ENCODE measurements around the gene DLGAP1. TPM values are rescaled to one million over a fixed set of nuclear protein-coding genes. Genes with fewer than 3 reads are reported as not detected.

The DLGAP1 gene
- total RNA-seq, 1 donor from 2014 or later, result 11.5 TPM

- H3K9me3 Mint-ChIP-seq, result peaks cover 9% of the 10 kb centered on the region
These were observed 713.8 kb downstream of the DLGAP1 start for GRCh38 chr18:3741333-3741732.

GRCh38 chr18:3728704-3729437, 726.2 kb downstream of the DLGAP1 start:
- H3K27me3 Mint-ChIP-seq (ENCODE audit: low read depth), result no peaks in the 10 kb centered on the region
- no peak overlapping the region for H3K4me3 Mint-ChIP-seq
- H3K9me3 Mint-ChIP-seq, result no peaks in the 10 kb centered on the region
- no peak for TF ChIP-seq CTCF (conservative IDR thresholded peaks at IDR 0.05)
- no peaks in the 10 kb centered on the region for H3K4me1 Mint-ChIP-seq
- peaks cover 6% of the 10 kb centered on the region for H3K36me3 Mint-ChIP-seq (ENCODE audit: low read depth)
- no peak overlapping the region for H3K27ac Mint-ChIP-seq (ENCODE audit: unreplicated experiment)
- no peak for DNase-seq (ENCODE audit: low read depth, low spot score)

More at GRCh38 chr18:3741333-3741732, 713.8 kb downstream of the DLGAP1 start:
- Mint-ChIP-seq H3K27ac (ENCODE audit: unreplicated experiment) (no peak overlapping the region), H3K27me3 (ENCODE audit: low read depth) (no peaks in the 10 kb centered on the region), H3K4me3 (no peak overlapping the region), H3K4me1 (no peaks in the 10 kb centered on the region), H3K36me3 (ENCODE audit: low read depth) (peaks cover 17% of the 10 kb centered on the region)
- DNase-seq (ENCODE audit: low read depth, low spot score), result no peak
- no peak for TF ChIP-seq CTCF (conservative IDR thresholded peaks at IDR 0.05)

- Mint-ChIP-seq H3K9me3 (no peaks in the 10 kb centered on the region), H3K4me1 (peaks cover 13% of the 10 kb centered on the region), H3K36me3 (ENCODE audit: low read depth) (peaks cover 6% of the 10 kb centered on the region), H3K27ac (ENCODE audit: unreplicated experiment) (no peak overlapping the region), H3K4me3 (no peak overlapping the region), H3K27me3 (ENCODE audit: low read depth) (no peaks in the 10 kb centered on the region)
- no peak for TF ChIP-seq CTCF (conservative IDR thresholded peaks at IDR 0.05)
- DNase-seq (ENCODE audit: low read depth, low spot score), result no peak
These were observed 727.8 kb downstream of the DLGAP1 start for GRCh38 chr18:3727274-3727673.

GRCh38 chr18:3726238-3726951, 728.7 kb downstream of the DLGAP1 start:
- no peak for TF ChIP-seq CTCF (conservative IDR thresholded peaks at IDR 0.05)
- Mint-ChIP-seq H3K27me3 (ENCODE audit: low read depth) (no peaks in the 10 kb centered on the region), H3K36me3 (ENCODE audit: low read depth) (peaks cover 6% of the 10 kb centered on the region), H3K27ac (ENCODE audit: unreplicated experiment) (no peak overlapping the region), H3K4me3 (no peak overlapping the region), H3K9me3 (no peaks in the 10 kb centered on the region), H3K4me1 (peaks cover 20% of the 10 kb centered on the region)
- DNase-seq (ENCODE audit: low read depth, low spot score), result no peak

- no peaks in the 10 kb centered on the region for H3K27me3 Mint-ChIP-seq (ENCODE audit: low read depth)
These were observed 730.0 kb downstream of the DLGAP1 start for GRCh38 chr18:3725115-3725514.

More at GRCh38 chr18:3725115-3725514, 730.0 kb downstream of the DLGAP1 start:
- no peak for DNase-seq (ENCODE audit: low read depth, low spot score)
- Mint-ChIP-seq H3K4me1 (peaks cover 27% of the 10 kb centered on the region), H3K4me3 (no peak overlapping the region), H3K27ac (ENCODE audit: unreplicated experiment) (no peak overlapping the region), H3K36me3 (ENCODE audit: low read depth) (peaks cover 6% of the 10 kb centered on the region), H3K9me3 (no peaks in the 10 kb centered on the region)
- TF ChIP-seq CTCF (conservative IDR thresholded peaks at IDR 0.05), result no peak
